Activated CD8-positive, alpha-beta memory T cell treated with anti-CD3 and anti-CD28 coated beads for 1 hour (primary cell): ENCODE measurements around the gene RAB20.
"Not testable (repeated sequence)": the region's sequence is repeated elsewhere in the genome, so short reads cannot be mapped to it uniquely, and the experiment has no call there.

ENCODE experiments used
- DNase-seq, 2 donors: peaks; one replicate each; pipeline ENCODE4 v3.0.0-alpha.2; 2020; ENCODE audit warnings: low read depth in 1 of 2; ENCODE audit errors: extremely low read depth in 1 of 2

RAB20 gene

GRCh38 chr13:110575322-110576069, 14.0 kb upstream of the RAB20 start:
- DNase-seq, result no peak

- DNase-seq, result no peak
Measured at GRCh38 chr13:110574161-110574560, 12.6 kb upstream of the RAB20 start.

- DNase-seq, result no peak
Measured at GRCh38 chr13:110572778-110573118, 11.2 kb upstream of the RAB20 start.

GRCh38 chr13:110571896-110572777, 10.6 kb upstream of the RAB20 start:
- DNase-seq, result no peak

- no peak for DNase-seq
Measured at GRCh38 chr13:110570886-110571285, 9.4 kb upstream of the RAB20 start.

GRCh38 chr13:110569962-110570361, 8.4 kb upstream of the RAB20 start:
- not testable (repeated sequence) for DNase-seq

GRCh38 chr13:110568612-110569011, 7.1 kb upstream of the RAB20 start:
- DNase-seq, result no peak

- no peak for DNase-seq
Measured at GRCh38 chr13:110566171-110566570, 4.6 kb upstream of the RAB20 start.

- no peak for DNase-seq
Measured at GRCh38 chr13:110565296-110565695, 3.8 kb upstream of the RAB20 start.

- no peak for DNase-seq
Measured at GRCh38 chr13:110564472-110564985, 3.0 kb upstream of the RAB20 start.

- DNase-seq, result no peak
Measured at GRCh38 chr13:110563463-110563774, 1.9 kb upstream of the RAB20 start.

- no peak for DNase-seq
Measured at GRCh38 chr13:110562696-110563462, 1.4 kb upstream of the RAB20 start.

- no peak for DNase-seq
Measured at GRCh38 chr13:110562036-110562597, 595 bp upstream of the RAB20 start.

- DNase-seq, result no peak
Measured at GRCh38 chr13:110560601-110561343, 750 bp downstream of the RAB20 start.

- DNase-seq, result no peak
Measured at GRCh38 chr13:110559986-110560385, 1.5 kb downstream of the RAB20 start.

- no peak for DNase-seq
Measured at GRCh38 chr13:110559429-110559943, 2.0 kb downstream of the RAB20 start.

- DNase-seq, result no peak
Measured at GRCh38 chr13:110557610-110558305, 3.8 kb downstream of the RAB20 start.

- no peak for DNase-seq
Measured at GRCh38 chr13:110557082-110557481, 4.4 kb downstream of the RAB20 start.

GRCh38 chr13:110556224-110556606, 5.3 kb downstream of the RAB20 start:
- DNase-seq, result no peak
